SK-MEL-5 (cell line): ENCODE measurements around the gene TNRC6B. TPM values are rescaled to one million over a fixed set of nuclear protein-coding genes. Genes with fewer than 3 reads are reported as not detected.

Experiments used
- DNase-seq: peaks from one replicate; pipeline ENCODE4 v3.0.0-alpha.2; 2016; ENCODE audit warnings: low read depth, low spot score
- in situ Hi-C: cut with HindIII; loops from 2 replicates; pipeline ENCODE4 v1.10.0; 2016; ENCODE audit warnings: low sequenced_read_pairs, high pct_unique_total_duplicates, low pct_unique_long_range_greater_than_20kb
- total RNA-seq: library from RNA; depleted of rRNA; stranded (reverse); fragments of >200 nt; shearing (Covaris generic); gene quantifications from 2 replicates; pipeline ENCODE4 v1.2.3, GENCODE V29; 2014

TNRC6B gene
- total RNA-seq, 1 experiment from 2014 or later, result 27.9 TPM

GRCh38 chr22:40231618-40232313 lies 54.0 kb downstream of the TNRC6B start:
- no peak for DNase-seq
- in situ Hi-C loops, result no loop called here

DNA sequence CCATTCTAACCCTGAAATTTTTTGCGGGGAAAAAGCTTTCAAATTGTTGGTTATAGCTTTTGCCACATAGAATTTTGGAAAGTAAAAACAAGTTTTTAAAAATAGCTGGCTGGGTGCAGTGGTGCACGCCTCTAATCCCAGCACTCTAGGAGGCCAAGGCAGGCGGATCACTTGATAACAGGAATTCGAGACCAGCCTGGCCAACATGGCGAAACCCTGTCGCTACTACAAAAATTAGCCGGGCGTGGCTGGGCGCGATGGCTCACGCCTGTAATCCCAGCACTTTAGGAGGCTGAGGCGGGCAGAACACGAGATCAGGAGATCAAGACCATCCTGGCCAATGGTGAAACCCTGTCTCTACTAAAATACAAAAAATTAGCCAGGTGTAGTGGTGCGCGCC lies 54.9 kb downstream of the TNRC6B start:
- in situ Hi-C loops, result no loop called here
- no peak for DNase-seq

- no peak for DNase-seq
- in situ Hi-C loops, result no loop called here
These were observed 56.2 kb downstream of the TNRC6B start for GRCh38 chr22:40233886-40234285.

GRCh38 chr22:40234658-40235057 lies 56.9 kb downstream of the TNRC6B start:
- DNase-seq, result no peak
- in situ Hi-C loops, result no loop called here

- DNase-seq, result no peak
- in situ Hi-C loops, result no loop called here
These were observed 57.6 kb downstream of the TNRC6B start for GRCh38 chr22:40235308-40235707.

DNA sequence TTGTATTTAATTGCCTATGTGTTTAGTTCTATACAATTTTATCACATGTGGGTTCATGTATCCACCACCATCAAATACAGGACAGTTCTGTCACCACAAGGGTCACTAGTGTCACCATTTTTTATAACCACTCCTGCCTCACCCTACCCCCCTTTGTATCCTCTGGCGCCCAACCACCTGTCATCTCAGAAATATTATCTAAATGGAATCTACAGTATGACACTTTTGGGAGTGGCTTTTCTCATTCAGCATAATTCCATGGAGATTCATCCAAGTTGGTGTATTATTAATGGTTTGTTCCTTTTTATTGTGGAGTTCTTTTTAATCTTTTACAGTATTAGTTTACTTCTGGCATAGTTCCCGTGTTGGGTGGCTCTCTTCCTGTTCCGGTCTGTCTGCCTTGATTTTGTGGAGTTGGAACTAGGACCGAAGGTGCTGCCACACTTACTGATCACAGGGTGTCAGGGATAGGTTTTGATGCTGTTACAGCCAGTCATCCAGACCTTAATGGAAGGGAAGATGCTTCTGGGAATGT lies 58.5 kb downstream of the TNRC6B start:
- no peak for DNase-seq
- in situ Hi-C loops, result no loop called here

GRCh38 chr22:40237241-40237640 lies 59.5 kb downstream of the TNRC6B start:
- DNase-seq, result no peak
- in situ Hi-C loops, result no loop called here

DNA sequence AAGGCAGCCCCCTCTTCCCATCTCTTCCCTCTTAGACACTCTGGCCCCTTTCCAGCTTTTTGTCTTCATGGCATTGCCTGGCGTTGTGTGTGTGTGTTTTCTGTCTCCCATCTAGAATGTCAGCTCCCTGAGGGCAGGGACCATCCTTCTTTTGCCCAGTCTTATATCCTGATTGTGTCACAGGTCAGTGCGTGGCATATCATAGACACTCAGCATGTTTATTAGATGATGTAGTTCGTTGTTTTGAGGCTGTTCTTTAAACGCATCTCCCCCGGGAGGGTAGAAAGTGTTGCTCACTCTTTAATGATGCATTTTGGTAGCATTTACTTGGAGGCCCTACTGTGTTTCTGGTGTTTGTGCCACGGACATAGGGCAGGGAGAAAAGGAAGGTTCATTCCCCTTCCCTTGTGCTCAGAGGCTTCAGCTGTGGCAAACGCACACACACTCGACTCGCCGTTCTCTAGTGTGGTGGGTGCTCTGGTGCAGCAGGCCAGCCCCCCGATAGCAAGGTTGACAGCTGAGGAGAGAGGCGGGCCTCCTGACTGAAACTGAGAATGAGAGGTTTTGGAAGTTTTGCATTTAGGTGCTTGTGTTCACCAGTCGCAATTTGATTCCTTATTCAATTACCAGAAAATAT lies 60.2 kb downstream of the TNRC6B start:
- no peak for DNase-seq
- in situ Hi-C loops, result no loop called here

DNA sequence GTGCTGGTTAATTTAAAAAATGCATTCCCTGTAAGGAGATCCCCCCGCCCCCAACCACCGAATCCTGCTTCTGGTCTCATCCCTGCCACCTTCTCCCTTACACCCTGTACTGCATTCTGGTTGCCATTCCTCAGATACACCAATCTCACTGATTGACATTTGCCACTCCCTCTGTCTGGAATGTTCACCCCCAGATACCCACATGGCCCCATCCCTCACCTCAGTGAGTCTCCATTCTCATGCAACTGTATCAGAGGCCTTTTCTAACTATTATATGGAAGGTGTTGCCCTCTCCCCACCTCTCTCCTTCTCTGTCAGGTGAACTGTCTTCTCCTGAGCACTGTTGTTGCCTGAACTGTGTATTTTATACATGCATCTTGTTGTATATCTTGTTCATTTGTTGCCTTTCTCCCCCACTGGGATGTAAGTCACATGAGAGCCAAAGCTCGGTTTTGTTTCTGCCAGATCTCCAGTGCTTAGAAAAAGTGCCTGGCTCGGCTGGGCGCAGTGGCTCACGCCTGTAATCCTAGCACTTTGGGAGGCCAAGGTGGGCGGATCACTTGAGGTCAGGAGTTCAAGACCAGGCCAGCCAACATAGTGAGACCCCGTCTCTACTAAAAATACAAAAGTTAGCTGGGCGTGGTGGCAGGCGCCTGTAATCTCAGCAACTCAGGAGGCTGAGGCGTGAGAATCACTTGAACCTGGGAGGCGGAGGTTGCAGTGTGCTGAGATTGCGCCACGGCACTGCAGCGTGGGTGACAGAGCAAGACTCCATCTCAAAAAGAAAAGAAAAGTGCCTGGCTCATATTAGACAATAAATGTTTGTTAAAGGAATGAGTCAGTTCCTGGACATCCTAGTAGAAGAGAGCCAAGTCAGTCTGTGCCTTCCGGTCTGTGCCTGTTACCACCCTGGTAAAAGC lies 61.0 kb downstream of the TNRC6B start:
- in situ Hi-C loops, result no loop called here
- peak; percentile 51 for DNase-seq

DNA sequence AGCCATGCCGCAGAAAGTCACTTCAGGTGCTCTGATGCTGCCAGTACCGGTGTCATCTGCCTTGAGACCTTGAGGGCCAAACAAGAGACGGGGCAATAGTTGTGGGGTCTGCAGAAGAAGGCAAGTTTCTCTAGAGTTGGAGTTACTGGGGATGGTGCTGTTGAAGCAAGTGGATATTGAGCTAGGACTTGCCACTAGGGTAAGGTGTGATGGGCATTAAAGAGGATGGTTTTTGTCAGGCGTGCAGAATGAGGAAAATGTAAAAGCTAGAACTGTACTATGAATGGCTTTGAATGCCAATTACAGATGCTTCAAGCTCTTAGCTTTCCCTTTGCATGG lies 61.6 kb downstream of the TNRC6B start:
- in situ Hi-C loops, result no loop called here
- no peak for DNase-seq

DNA sequence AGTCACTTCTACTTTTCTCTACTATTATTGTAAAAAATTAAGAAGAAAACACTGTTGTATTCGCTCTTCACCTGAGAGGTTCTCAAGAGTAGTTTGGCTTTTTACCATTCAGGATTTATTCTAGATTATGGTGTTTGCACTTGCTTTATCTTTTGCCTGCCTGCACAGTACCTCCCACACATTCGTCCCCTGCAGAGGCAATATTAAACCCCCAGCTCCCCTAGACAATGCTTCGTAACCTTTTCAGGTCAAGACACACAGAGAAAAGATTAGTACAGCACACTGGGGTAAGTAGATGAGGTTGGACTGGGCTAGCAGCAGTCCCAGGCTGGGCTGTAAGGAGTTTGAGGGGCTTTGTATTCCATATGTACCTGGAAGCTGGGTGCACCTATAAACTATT lies 62.4 kb downstream of the TNRC6B start:
- no peak for DNase-seq
- in situ Hi-C loops, result no loop called here

GRCh38 chr22:40240686-40241085 lies 63.0 kb downstream of the TNRC6B start:
- DNase-seq, result no peak
- in situ Hi-C loops, result no loop called here

GRCh38 chr22:40241200-40241763 lies 63.6 kb downstream of the TNRC6B start:
- in situ Hi-C loops, result no loop called here
- DNase-seq, result no peak

DNA sequence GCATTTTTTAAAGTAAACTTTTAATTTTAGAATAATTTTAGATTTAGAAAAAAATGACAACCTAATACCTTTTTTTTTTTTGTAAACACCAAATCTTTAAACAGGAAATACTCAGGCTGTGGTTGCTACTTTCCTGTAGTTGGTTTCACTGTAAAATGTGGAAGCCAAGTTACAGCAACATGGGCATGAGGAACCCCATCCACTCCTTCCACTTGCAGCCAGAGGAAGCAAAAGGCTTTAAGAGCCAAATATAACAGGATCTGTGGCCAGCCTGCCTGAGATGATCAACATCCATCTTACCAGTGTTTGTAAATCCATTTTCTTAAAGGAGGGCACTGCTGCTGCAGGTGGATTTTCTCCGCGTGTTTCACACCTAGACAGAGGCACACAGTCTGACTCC lies 66.2 kb downstream of the TNRC6B start:
- in situ Hi-C loops, result no loop called here
- no peak for DNase-seq

DNA sequence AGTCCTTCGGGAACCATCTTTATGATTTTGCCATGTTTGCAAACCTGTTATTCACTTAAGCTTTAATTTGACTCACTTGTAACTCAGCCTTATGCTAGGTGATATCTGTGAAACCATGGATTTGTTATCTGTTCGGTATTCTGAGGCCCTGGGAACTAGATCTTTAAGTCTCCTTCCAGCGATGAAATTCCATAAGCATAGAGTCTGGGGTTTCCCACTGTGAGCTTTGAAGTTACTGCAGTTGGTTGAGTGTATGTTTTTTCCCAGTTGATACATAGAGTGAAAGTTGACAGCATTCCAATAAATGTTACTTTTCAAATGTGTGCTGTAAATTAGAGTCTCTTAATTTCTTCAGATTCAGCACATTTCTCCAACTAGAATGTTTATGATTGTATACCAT lies 66.9 kb downstream of the TNRC6B start:
- DNase-seq, result no peak
- in situ Hi-C loops, result no loop called here

- in situ Hi-C loops, result no loop called here
These were observed 70.3 kb downstream of the TNRC6B start for GRCh38 chr22:40247976-40248375.

GRCh38 chr22:40249286-40249685 lies 71.6 kb downstream of the TNRC6B start:
- DNase-seq, result no peak

More at GRCh38 chr22:40247976-40248375, 70.3 kb downstream of the TNRC6B start:
- no peak for DNase-seq

GRCh38 chr22:40250608-40251007 lies 72.9 kb downstream of the TNRC6B start:
- no peak for DNase-seq
- in situ Hi-C loops, result no loop called here

More at GRCh38 chr22:40249286-40249685, 71.6 kb downstream of the TNRC6B start:
- in situ Hi-C loops, result no loop called here
